Measurements from ENCODE around the gene TMEM120A. TPM values are rescaled to one million over a fixed set of nuclear protein-coding genes. Genes with fewer than 3 reads are reported as not detected.
"Not testable (repeated sequence)": the region's sequence is repeated elsewhere in the genome, so short reads cannot be mapped to it uniquely, and the experiment has no call there.

The TMEM120A gene
- 10 to 100 TPM; 25.5 to 27.7 TPM for total RNA-seq

DNA sequence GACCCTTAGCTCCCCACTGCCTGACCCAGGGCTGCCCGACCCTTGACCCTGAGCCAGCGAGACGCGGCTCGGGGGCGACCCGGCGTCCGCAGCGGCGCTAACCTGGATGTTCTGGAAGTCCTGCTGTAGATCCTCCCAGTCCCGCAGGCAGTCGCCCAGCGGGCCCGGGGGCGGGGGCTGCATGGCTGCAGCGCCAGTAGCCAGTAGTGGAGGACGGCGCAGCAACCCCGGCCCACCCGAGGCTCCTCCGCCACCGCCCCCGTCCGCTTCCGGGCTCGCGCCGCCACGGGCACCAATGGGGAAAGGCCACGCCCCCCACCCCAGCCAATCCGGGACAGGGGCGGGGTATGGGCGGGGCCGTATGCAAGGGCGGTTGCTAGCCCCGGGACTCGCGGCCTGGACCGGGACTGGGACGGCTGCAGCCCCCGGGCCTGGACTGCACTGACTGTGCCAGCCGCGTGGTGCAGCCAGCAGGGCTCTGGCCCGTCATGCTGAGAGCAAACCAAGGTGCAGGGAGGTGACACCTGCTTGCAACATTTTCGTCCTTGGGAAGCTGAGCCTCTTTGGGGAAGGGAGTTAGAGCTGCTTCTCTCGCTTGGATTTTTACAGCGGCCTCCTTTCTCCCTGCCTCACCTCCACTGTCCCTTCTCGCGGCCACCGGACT, at the start of gene TMEM120A:
Gene TMEM120A, minus strand, starts transcription at position 208 of the 664 bp plus-strand sequence. Its CDS starts 25 bp downstream, at position 183.
- no peaks in the 10 kb centered on the region for H3K9me3 Mint-ChIP-seq
- POLR2A ChIA-PET, result interaction anchor here (1.3 kb wide), 1 partner anchor 79 kb away, joined by 7 read pairs; the partner anchor contains the start of gene POR
- H3K27ac Mint-ChIP-seq, result peak within 1 kb of the TSS; percentile 77
- H3K36me3 Mint-ChIP-seq, result peaks cover 25% of the 10 kb centered on the region
- H3K27me3 Mint-ChIP-seq, result no peaks in the 10 kb centered on the region
- DNase-seq (peak; percentile 98), ATAC-seq (ENCODE audit: low read depth) (peak; percentile 96)
- H3K4me3 Mint-ChIP-seq, result peak within 1 kb of the TSS; percentile 73
- peaks cover 15% of the 10 kb centered on the region for H3K4me1 Mint-ChIP-seq

DNA sequence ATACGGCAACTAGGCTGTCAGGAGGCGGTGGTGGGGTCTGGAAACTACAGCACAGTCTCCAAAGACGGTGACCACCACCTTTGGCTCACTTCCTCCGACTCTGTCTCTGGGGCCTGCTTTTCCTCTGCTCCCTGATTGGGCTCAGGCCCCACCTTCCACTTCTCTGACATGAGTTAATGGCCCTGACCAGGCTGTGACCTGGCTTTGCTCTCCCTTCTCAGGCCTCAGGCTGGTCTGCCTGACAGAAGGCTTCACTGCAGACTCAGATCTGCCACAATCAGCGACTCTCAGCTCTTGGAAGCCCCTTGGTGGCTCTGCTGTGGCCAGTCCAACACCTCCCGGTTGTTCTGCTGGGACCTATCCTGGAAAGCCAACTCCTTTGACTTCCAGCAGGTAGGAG, 45.7 kb upstream of the TMEM120A start:
- ATAC-seq (ENCODE audit: low read depth), result no peak
- Mint-ChIP-seq H3K27ac (no peak overlapping the region), H3K4me3 (no peak overlapping the region), H3K4me1 (peaks cover 4% of the 10 kb centered on the region), H3K27me3 (no peaks in the 10 kb centered on the region), H3K36me3 (peaks cover 7% of the 10 kb centered on the region), H3K9me3 (no peaks in the 10 kb centered on the region)
- no peak for DNase-seq
- POLR2A ChIA-PET, result interaction anchor here (0.9 kb wide), 1 partner anchor 8 kb away, joined by 3 read pairs; the partner anchor contains the start of genes MDH2 and STYXL1

DNA sequence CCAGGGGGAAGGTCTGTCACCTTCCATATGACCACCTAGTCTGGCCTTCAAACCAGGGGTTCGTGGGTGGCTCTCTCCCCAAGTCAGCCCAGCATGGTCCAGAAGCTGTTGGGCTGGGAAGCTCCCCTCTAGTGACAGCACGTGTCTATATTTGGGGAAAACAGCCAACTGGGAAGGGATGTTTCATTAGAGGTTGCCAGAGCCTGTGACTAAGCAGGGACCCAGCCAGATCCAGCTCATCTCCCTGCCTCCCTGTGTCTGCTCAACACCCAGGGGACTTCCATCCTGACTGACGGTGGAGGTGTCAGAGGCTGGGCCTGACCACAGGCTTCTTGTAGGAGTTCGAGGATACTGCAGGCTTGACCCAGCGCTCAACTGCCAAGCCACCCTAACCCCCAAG, 42.9 kb upstream of the TMEM120A start:
- H3K27me3 Mint-ChIP-seq, result no peaks in the 10 kb centered on the region
- peaks cover 8% of the 10 kb centered on the region for H3K4me1 Mint-ChIP-seq
- ATAC-seq (ENCODE audit: low read depth), result no peak
- POLR2A ChIA-PET, result interaction anchor here (2.1 kb wide), 1 partner anchor 11 kb away, joined by 8 read pairs; the partner anchor contains the start of genes MDH2 and STYXL1
- H3K9me3 Mint-ChIP-seq, result no peaks in the 10 kb centered on the region
- H3K36me3 Mint-ChIP-seq, result peaks cover 6% of the 10 kb centered on the region
- DNase-seq, result no peak
- no peak overlapping the region for H3K4me3 Mint-ChIP-seq
- H3K27ac Mint-ChIP-seq, result no peak overlapping the region

DNA sequence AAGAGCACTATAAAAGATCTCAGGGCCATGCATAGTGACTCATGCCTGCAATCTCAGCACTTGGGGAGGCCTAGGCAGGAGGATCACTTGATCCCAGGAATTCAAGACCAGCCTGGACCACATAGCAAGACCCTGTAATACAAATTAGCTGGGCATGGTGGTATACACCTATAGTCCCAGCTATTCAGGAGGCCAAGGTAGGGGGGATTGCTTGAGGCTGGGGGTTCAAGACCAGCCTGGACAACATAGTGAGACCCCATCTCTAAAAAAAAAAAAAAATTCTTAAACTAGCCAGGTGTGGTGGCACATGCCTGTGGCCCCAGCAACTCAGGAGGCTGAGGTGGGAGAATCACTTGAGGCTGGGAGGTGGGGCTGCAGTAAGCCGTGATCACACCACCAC, 37.6 kb upstream of the TMEM120A start:
- peaks cover 8% of the 10 kb centered on the region for H3K4me1 Mint-ChIP-seq
- H3K9me3 Mint-ChIP-seq, result no peaks in the 10 kb centered on the region
- DNase-seq, result no peak
- H3K4me3 Mint-ChIP-seq, result no peak overlapping the region
- POLR2A ChIA-PET, result no interaction called here
- H3K27ac Mint-ChIP-seq, result no peak overlapping the region
- peaks cover 5% of the 10 kb centered on the region for H3K36me3 Mint-ChIP-seq
- no peak for ATAC-seq (ENCODE audit: low read depth)
- no peaks in the 10 kb centered on the region for H3K27me3 Mint-ChIP-seq

DNA sequence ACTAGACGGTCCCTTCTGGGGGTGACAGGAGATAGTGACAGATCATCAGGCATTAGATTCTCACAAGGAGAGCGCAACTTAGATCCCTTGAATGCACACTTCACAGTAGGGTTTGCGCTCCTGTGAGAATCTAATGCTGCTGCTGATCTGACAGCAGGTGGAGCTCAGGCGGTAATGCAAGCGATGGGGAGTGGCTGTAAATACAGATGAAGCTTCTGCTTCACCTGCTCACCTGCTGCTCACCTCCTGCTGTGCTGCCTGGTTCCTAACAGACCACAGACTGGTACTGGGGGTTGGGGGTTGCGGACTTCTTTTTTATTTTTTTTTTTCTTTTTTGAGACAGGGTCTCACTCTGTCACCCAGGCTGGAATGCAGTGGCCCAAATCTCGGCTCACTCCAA, 35.3 kb upstream of the TMEM120A start:
- H3K4me1 Mint-ChIP-seq; H3K27ac Mint-ChIP-seq; H3K27me3 Mint-ChIP-seq; ATAC-seq (ENCODE audit: low read depth); DNase-seq; H3K4me3 Mint-ChIP-seq; H3K9me3 Mint-ChIP-seq; POLR2A ChIA-PET: not testable (repeated sequence)
- H3K36me3 Mint-ChIP-seq, result peaks cover 11% of the 10 kb centered on the region

DNA sequence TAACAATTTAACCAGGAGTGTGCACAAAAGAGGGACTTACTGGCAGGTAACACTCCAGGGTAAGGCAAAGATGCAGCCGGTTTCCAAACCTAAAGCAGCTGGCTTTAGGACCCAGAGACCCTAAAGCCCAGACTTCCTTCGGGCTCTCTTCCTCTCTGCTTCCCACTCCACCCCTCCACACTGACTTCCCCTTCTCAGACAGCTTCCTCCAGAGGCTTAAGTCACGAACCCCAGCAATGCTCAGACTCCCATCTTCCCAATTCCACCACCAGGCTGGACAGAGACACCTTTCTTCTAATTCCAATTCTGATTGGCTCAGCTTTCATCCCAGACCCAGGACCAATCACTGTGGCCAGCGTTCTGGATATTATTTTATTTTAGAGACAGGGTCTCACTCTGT, 28.6 kb upstream of the TMEM120A start:
- peaks cover 21% of the 10 kb centered on the region for H3K36me3 Mint-ChIP-seq
- ATAC-seq (ENCODE audit: low read depth) (no peak), DNase-seq (no peak)
- no peak overlapping the region for H3K4me3 Mint-ChIP-seq
- peaks cover 10% of the 10 kb centered on the region for H3K4me1 Mint-ChIP-seq
- no peaks in the 10 kb centered on the region for H3K9me3 Mint-ChIP-seq
- POLR2A ChIA-PET, result no interaction called here
- no peaks in the 10 kb centered on the region for H3K27me3 Mint-ChIP-seq
- H3K27ac Mint-ChIP-seq, result peak overlapping the region; percentile 3

DNA sequence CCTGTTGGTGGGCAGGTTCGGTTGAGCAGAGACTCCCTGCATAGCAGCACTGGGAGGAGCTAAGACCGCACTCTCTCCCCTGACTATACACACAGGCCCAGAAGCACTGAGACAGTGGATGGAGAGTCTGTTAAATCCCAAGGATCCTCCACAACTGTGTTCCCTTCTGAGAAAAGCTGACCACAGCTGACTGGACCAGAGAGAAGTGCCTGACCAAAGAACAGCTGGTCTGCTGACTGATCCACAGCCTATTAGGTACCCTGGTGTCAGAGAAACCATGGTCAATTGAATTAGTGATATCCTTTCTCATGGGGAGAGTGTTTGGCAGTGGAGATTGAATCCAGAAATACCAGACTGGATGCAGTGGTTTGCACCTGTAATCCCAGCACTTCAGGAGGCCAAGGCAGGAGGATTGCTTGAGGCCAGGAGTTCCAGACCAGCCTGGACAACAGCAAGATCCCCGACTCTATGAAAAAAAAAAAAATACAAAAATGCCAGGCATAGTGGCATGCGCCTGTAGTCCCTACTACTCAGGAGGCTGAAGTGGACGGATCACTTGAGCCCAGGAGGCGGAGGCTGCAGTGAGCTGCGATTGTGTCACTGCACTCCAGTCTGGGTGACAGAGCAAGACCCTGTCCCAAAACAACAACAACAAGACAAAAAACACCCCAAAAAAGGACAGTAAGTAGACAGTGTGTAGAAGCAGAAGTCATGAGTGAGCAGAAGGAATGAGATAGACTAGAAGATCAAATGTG, 27.8 kb upstream of the TMEM120A start:
- H3K4me3 Mint-ChIP-seq, result no peak overlapping the region
- no peak for DNase-seq
- H3K9me3 Mint-ChIP-seq, result no peaks in the 10 kb centered on the region
- POLR2A ChIA-PET, result interaction anchor here (1.9 kb wide), 1 partner anchor 26 kb away, joined by 4 read pairs; the partner anchor contains the start of genes MDH2 and STYXL1
- H3K4me1 Mint-ChIP-seq, result peaks cover 12% of the 10 kb centered on the region
- no peaks in the 10 kb centered on the region for H3K27me3 Mint-ChIP-seq
- no peak overlapping the region for H3K27ac Mint-ChIP-seq
- H3K36me3 Mint-ChIP-seq, result peaks cover 25% of the 10 kb centered on the region
- no peak for ATAC-seq (ENCODE audit: low read depth)

DNA sequence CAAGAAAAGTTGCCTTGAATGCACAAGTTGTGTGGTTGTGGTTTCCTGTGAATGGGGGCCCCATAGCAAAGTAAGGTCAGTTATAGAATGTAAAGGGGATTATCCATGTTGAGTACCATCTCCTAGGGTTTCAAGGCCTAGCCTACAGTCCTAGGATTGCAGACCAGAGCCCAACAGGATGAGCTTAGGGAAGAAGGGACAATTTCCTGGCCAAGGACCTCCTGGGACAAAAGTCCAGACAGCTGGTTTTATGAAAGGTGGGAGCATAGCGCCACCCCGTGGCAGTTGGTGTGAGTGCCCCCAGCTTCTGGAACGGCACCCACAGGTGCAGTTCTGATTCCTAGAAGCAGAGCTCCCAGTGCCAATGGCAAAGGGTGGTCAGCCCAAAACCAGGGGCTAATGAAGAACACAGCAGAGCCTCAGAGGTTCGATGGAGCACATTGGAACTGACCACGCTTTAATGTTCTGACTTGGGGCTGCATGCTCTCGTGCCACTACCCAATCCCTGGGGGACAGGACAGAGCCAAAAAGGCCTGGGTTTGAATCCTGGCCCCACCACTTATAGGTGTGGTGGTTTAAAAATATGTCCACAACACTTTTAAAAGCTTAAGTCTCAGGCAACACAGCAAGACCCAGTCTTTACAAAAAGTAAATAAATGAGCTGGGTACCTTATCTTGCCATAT, 25.8 kb upstream of the TMEM120A start:
- peak overlapping the region; percentile 71 for H3K27ac Mint-ChIP-seq
- ATAC-seq (ENCODE audit: low read depth) (peak; percentile 71), DNase-seq (peak; percentile 83)
- peaks cover 33% of the 10 kb centered on the region for H3K36me3 Mint-ChIP-seq
- peaks cover 14% of the 10 kb centered on the region for H3K4me1 Mint-ChIP-seq
- POLR2A ChIA-PET, result interaction anchor here (0.7 to 1.9 kb wide), 3 partner anchors 28 to 153 kb away, joined by 4 read pairs; partner anchors contain the start of genes MDH2 and STYXL1
- no peaks in the 10 kb centered on the region for H3K9me3 Mint-ChIP-seq
- H3K4me3 Mint-ChIP-seq, result peak overlapping the region; percentile 55
- H3K27me3 Mint-ChIP-seq, result no peaks in the 10 kb centered on the region

DNA sequence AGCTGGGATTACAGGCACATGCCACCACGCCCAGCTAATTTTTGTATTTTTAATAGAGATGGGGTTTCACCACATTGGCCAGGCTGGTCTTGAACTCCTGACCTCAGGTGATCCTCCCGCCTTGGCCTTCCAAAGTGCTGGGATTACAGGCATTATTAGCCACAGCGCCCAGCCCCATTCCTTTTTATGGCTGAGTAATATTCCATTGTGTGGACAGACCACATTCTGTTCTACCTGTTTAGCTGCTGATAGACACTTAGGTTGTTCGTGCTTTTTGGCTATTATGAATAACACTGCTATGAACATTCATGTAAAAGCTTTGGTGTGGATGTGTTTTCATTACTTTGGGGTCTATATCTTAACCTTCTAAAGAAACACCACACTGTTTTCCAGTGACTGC, 24.1 kb upstream of the TMEM120A start:
- H3K9me3 Mint-ChIP-seq, result not testable (repeated sequence)
- peaks cover 31% of the 10 kb centered on the region for H3K36me3 Mint-ChIP-seq

DNA sequence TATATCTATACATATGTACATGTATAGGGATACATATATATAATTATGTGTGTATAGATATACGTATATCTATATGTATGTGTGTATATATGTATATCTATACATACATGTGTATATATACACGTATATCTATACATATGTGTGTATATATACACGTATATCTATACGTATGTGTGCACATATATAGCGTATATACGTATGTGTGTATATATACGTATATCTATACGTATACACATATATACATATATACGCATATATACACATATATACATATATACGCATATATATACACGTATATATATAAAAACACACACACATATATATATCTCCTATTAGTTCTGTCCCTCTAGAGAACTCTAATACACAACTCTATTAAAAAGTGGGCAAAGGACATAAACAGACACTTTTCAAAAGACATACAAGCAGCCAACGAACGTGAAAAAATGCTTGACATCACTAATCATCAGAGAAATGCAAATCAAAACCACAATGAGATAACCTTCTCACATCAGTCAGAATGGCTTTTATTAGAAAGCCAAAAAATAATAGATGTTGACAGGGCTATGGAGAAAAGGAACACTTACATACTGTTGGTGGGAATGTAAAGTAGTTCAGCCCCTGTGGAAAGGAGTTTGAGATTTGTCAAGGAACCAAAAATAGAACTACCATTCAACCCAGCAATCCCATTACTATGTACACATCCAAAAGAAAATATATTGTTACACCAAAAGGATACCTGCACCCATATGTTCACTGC, 22.0 kb upstream of the TMEM120A start:
- POLR2A ChIA-PET, result no interaction called here
- Mint-ChIP-seq H3K36me3 (peaks cover 35% of the 10 kb centered on the region), H3K4me1 (peaks cover 14% of the 10 kb centered on the region), H3K27me3 (no peaks in the 10 kb centered on the region), H3K27ac (no peak overlapping the region), H3K9me3 (no peaks in the 10 kb centered on the region), H3K4me3 (no peak overlapping the region)
- no peak for ATAC-seq (ENCODE audit: low read depth)
- no peak for DNase-seq

More for the DNA sequence above, 24.1 kb upstream of the TMEM120A start:
- H3K27me3 Mint-ChIP-seq; H3K4me3 Mint-ChIP-seq; POLR2A ChIA-PET; DNase-seq; H3K27ac Mint-ChIP-seq; ATAC-seq (ENCODE audit: low read depth): not testable (repeated sequence)
- peaks cover 14% of the 10 kb centered on the region for H3K4me1 Mint-ChIP-seq

DNA sequence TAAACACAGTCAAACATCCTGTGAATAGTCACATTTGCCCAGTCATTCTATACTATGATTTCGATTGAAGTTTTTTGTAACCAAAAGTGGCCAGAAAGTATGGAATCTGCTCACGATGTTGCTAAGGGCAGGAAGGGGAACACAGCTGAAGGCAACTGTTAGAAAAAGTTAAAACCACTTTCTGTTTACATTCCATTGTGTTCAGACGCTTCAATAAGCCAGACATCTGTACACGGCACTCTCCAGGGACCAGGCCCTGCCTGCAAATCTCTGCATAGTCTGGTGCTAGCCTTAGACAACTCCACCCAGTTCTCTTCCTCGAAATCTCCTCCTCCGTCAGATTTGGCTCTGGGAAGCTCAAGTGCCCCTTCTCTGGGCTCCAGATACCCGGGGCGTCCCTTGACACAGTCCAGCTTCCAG, 17.1 kb upstream of the TMEM120A start:
- ATAC-seq (ENCODE audit: low read depth) (no peak), DNase-seq (no peak)
- POLR2A ChIA-PET, result no interaction called here
- peaks cover 21% of the 10 kb centered on the region for H3K4me1 Mint-ChIP-seq
- peaks cover 2% of the 10 kb centered on the region for H3K27me3 Mint-ChIP-seq
- no peak overlapping the region for H3K4me3 Mint-ChIP-seq
- H3K36me3 Mint-ChIP-seq, result peaks cover 24% of the 10 kb centered on the region
- H3K27ac Mint-ChIP-seq, result no peak overlapping the region
- no peaks in the 10 kb centered on the region for H3K9me3 Mint-ChIP-seq

DNA sequence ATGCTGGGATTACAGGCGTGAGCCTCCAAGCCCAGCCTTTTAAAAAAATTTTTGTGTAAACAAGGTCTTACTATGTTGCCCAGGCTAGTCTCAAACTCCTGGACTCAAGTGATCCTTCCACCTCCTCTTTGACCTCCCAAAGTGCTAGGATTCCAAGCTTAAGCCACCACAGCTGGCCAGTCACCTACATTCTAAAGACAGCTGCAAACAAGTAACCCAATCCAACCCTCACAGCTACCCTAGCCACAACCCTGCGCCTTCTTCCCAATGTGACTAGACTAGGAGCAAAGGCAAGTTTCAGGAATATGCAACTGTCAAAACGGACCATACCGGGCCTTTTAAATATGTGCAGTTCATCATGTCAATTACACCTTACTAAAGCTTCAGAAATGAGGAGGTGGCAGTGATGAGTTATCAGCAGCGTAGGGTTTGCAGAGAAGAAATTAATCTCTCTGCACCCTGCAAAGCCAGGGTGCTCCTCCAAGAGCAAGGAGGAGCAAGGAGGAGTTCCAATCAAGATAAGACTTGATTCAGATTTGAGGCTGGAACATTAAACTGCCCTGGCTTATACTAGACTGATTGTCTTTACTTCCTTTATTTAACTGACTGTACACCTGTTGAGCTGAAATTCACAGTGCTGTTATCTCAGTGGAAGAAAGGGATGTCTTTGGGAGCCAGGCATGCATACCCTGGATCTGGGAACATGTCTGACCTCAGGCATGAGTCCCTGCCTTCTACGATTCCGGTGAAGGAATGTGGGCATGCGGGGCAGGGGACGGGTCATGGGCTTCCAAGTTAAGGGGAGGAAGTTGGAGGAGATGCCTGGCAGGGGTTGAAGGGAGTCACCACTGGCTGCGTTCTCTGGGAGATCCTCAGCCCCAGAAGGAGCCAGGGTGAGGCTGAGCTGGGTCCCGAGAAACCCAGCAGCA, 15.5 kb upstream of the TMEM120A start:
- POLR2A ChIA-PET, result interaction anchor here (1.5 kb wide), 2 partner anchors 94 to 96 kb away, joined by 4 to 5 read pairs; no protein-coding TSS in a partner anchor
- DNase-seq (no peak), ATAC-seq (ENCODE audit: low read depth) (no peak)
- Mint-ChIP-seq H3K4me3 (peak overlapping the region; percentile 80), H3K27me3 (peaks cover 2% of the 10 kb centered on the region), H3K27ac (peak overlapping the region; percentile 59), H3K9me3 (no peaks in the 10 kb centered on the region), H3K36me3 (peaks cover 17% of the 10 kb centered on the region), H3K4me1 (peaks cover 21% of the 10 kb centered on the region)

Measured in activated naive CD8-positive, alpha-beta T cell treated with anti-CD3 and anti-CD28 coated beads, Interleukin-2, amount 10 ng/mL, durations not matched to agents 7 days and 5 days (primary cell).